Neural crest cell (in vitro differentiated cells): ENCODE measurements around the gene TTYH2. TPM values are rescaled to one million over a fixed set of nuclear protein-coding genes. Genes with fewer than 3 reads are reported as not detected.
A peak's percentile ranks its signal among the peaks of the same experiment; 100 is the strongest.
"Not testable (repeated sequence)": the region's sequence is repeated elsewhere in the genome, so short reads cannot be mapped to it uniquely, and the experiment has no call there.

Experiments used
- DNase-seq: peaks from one replicate; pipeline ENCODE4 v3.0.0; 2021; ENCODE audit warnings: low read depth, mixed read lengths, low spot score
- H3K27ac Mint-ChIP-seq: one replicate; pipeline ENCODE4 v1.8.0; 2021; ENCODE audit warnings: mild to moderate bottlenecking, mixed read lengths; ENCODE audit not compliant: unreplicated experiment
- H3K27me3 Mint-ChIP-seq: 2 replicates; pipeline ENCODE4 v1.8.0; 2021; ENCODE audit warnings: low read depth, mild to moderate bottlenecking, mixed read lengths
- H3K36me3 Mint-ChIP-seq: 2 replicates; pipeline ENCODE4 v1.8.0; 2021; ENCODE audit warnings: low read depth, mild to moderate bottlenecking, mixed read lengths
- H3K4me1 Mint-ChIP-seq: 2 replicates; pipeline ENCODE4 v1.8.0; 2021; ENCODE audit warnings: mixed read lengths
- H3K4me3 Mint-ChIP-seq: one replicate; pipeline ENCODE4 v1.8.0; 2021; ENCODE audit warnings: mild to moderate bottlenecking, mixed read lengths
- H3K9me3 Mint-ChIP-seq: 2 replicates; pipeline ENCODE4 v1.8.0; 2021; ENCODE audit warnings: mixed read lengths
- total RNA-seq: library from RNA; stranded (reverse); gene quantifications from 2 replicates; pipeline ENCODE4 v1.2.1, GENCODE V29; 2021
- TF ChIP-seq, protein P1 (sequence below): fragments of 200-600 bp; sonication (generic); conservative IDR thresholded peaks from 2 replicates; pipeline ENCODE4 v1.5.0; 2021; ENCODE audit warnings: antibody characterized with exemption, mild to moderate bottlenecking

Gene TTYH2
- total RNA-seq, 1 donor from 2014 or later = 3.0 TPM

DNA sequence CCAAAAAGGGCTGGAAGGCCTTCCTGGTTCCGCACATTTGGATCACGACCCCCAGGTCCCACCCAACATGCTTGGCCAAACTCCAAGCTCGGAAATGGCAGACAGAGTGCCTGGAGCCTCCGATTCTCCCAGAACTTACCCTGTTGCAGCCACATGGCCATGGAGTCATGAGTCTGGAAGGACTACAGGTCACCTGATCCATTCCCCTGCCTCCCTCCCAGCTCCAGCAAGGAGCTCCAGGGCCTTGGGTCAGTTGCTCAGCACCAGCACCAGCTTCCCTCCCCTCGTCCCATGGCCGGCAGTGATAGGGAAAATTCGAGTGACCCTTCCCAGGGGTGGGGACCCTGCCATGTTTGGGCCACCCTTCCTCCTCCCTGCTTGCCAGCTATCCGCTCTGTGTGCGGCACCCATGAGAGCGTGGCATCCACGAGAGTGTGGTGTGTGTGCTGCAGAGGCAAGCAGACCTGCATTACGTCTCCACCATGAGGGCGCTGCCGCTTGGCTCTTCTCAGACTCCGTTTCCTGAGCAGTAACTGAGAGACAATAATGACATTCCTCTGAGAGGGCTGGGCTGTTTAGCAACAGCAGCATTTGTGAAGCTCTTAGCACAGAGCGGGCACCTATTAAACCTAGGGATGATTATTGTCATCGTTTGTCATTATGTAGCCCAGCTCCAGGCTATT is 31.2 kb upstream of the TTYH2 start:
- no peak for DNase-seq
- no peak overlapping the region for H3K4me3 Mint-ChIP-seq
- H3K9me3 Mint-ChIP-seq = no peaks in the 10 kb centered on the region
- H3K27me3 Mint-ChIP-seq = peaks cover 4% of the 10 kb centered on the region
- TF ChIP-seq, protein P1, sequence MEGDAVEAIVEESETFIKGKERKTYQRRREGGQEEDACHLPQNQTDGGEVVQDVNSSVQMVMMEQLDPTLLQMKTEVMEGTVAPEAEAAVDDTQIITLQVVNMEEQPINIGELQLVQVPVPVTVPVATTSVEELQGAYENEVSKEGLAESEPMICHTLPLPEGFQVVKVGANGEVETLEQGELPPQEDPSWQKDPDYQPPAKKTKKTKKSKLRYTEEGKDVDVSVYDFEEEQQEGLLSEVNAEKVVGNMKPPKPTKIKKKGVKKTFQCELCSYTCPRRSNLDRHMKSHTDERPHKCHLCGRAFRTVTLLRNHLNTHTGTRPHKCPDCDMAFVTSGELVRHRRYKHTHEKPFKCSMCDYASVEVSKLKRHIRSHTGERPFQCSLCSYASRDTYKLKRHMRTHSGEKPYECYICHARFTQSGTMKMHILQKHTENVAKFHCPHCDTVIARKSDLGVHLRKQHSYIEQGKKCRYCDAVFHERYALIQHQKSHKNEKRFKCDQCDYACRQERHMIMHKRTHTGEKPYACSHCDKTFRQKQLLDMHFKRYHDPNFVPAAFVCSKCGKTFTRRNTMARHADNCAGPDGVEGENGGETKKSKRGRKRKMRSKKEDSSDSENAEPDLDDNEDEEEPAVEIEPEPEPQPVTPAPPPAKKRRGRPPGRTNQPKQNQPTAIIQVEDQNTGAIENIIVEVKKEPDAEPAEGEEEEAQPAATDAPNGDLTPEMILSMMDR = no peak
- H3K36me3 Mint-ChIP-seq = no peaks in the 10 kb centered on the region
- H3K27ac Mint-ChIP-seq = peak overlapping the region; percentile 54
- H3K4me1 Mint-ChIP-seq = peaks cover 8% of the 10 kb centered on the region

DNA sequence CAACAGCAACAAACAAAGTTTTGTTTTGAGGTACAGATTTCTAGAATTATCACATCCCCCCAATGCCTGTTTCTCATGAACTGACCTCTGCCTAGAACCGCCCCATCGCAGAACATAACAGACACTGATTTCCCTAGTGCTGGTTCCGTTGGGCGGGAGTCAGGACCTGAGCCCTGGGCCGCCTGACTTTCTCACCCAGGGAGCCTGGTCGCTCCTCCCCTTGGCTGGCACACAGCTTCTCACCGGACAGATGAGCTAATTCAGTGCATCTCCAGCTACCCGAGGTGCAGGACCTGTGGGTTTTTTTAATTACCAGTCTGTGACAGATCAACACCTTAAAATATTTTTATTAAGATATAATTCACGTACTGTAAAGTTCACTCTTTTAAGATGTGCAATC is 30.0 kb upstream of the TTYH2 start:
- peaks cover 20% of the 10 kb centered on the region for H3K4me1 Mint-ChIP-seq
- DNase-seq = no peak
- peaks cover 2% of the 10 kb centered on the region for H3K27me3 Mint-ChIP-seq
- no peak overlapping the region for H3K27ac Mint-ChIP-seq
- H3K9me3 Mint-ChIP-seq = no peaks in the 10 kb centered on the region
- no peaks in the 10 kb centered on the region for H3K36me3 Mint-ChIP-seq
- TF ChIP-seq, protein P1 = no peak
- H3K4me3 Mint-ChIP-seq = no peak overlapping the region

DNA sequence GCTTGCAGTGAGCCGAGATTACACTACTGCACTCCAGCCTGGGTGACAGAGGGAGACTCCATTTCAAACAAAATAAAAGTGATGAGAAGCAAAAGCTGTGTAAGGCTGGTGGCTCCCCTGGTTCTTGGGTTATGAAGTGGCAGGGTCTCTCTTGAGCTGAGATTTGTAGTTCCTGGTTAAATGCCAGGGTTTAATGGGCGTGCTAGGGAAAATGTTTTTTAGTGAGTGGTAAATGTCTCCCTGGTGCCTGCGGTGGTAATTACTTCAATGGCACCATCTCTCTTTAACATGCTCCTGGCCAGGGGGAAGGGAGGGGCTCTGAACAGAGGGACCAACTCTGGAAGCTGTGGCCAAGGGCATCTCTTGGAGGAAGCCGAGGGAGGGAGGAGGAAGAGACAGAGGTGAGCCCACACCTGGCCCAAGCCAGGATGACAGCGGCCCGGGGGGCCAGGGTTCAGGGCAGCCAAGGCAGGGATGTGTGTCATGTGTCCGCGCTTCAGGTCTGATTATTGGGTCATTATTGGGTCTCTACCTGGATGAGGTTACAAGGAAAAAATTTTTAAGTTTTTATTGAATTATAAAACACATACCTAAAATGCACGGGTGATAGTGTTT is 27.7 kb upstream of the TTYH2 start:
- no peak for DNase-seq
- H3K27me3 Mint-ChIP-seq = peaks cover 2% of the 10 kb centered on the region
- TF ChIP-seq, protein P1 = no peak
- peaks cover 23% of the 10 kb centered on the region for H3K4me1 Mint-ChIP-seq
- no peaks in the 10 kb centered on the region for H3K36me3 Mint-ChIP-seq
- no peak overlapping the region for H3K27ac Mint-ChIP-seq
- no peaks in the 10 kb centered on the region for H3K9me3 Mint-ChIP-seq
- no peak overlapping the region for H3K4me3 Mint-ChIP-seq

DNA sequence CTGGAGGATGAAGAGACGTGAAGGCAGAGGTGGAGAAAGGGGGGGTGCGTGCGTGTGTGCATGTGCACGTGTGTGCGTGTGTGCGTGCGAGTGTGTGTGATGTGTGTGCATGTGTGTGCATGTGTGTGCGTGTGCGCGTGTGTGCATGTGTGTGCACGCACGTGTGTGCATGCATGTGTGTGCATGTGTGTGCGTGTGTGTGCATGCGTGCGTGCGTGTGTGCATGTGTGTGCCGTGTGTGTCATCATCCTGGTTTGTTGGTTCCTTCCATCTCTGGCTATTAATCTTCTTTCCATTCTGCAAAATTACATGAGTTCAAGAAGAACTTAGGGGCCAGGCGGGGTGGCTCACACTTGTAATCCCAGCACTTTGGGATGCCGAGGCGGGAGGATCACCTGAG is 26.9 kb upstream of the TTYH2 start:
- TF ChIP-seq, protein P1 = no peak
- Mint-ChIP-seq H3K36me3 (no peaks in the 10 kb centered on the region), H3K27me3 (peaks cover 2% of the 10 kb centered on the region), H3K4me3 (no peak overlapping the region), H3K27ac (no peak overlapping the region), H3K9me3 (no peaks in the 10 kb centered on the region), H3K4me1 (peaks cover 23% of the 10 kb centered on the region)
- no peak for DNase-seq

DNA sequence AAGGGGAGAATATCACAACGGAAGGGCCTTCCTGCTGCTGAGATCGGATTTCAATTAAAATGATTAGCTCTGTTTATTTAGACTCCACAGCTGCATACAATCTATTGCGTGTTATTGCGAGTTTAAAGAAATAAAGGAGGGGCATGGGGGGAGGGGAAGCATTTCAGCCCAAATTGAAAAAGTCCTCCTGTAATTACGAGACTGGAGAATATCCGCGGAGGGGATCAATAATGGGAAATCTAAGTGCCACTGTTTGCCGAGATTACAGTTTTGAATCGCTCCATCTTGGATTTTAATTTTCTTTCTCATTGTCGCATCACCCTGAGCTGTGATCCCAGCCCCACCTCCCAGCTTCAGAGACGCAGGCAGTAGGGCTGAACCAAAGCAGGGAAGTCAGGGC is 25.6 kb upstream of the TTYH2 start:
- H3K4me3 Mint-ChIP-seq = no peak overlapping the region
- no peaks in the 10 kb centered on the region for H3K27me3 Mint-ChIP-seq
- DNase-seq = no peak
- H3K36me3 Mint-ChIP-seq = no peaks in the 10 kb centered on the region
- H3K4me1 Mint-ChIP-seq = peaks cover 23% of the 10 kb centered on the region
- TF ChIP-seq, protein P1 = no peak
- H3K27ac Mint-ChIP-seq = no peak overlapping the region
- H3K9me3 Mint-ChIP-seq = no peaks in the 10 kb centered on the region

DNA sequence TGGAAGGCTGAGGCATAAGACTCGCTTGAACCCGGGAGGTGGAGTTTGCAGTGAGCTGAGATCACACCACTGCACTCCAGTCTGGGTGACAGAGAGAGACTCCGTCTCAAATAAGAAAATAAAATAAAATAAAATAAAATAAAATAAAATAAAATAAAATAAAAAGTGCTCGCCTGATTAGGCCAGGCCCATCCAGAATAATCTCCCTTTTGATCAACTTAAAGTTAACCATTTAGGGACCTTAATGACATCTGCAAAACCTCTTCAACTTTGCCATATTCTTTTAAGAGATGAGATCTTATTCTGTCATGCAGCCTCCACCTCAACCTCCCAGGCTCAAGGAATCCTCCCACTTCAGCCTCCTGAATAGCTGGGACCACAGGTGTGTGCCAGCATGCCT is 24.7 kb upstream of the TTYH2 start:
- not testable (repeated sequence) for H3K36me3 Mint-ChIP-seq, DNase-seq, H3K27me3 Mint-ChIP-seq, H3K9me3 Mint-ChIP-seq, H3K27ac Mint-ChIP-seq, H3K4me3 Mint-ChIP-seq
- peaks cover 23% of the 10 kb centered on the region for H3K4me1 Mint-ChIP-seq
